Naive thymus-derived CD8-positive, alpha-beta T cell (primary cell): ENCODE results near the gene GNAL. TPM values are rescaled to one million over a fixed set of nuclear protein-coding genes. Genes with fewer than 3 reads are reported as not detected.
"Not testable (repeated sequence)": the region's sequence is repeated elsewhere in the genome, so short reads cannot be mapped to it uniquely, and the experiment has no call there.

Experiments used
- ATAC-seq, 2 donors: fragments of 150-1000 bp; cut with Tn5 transposase in 1 of 2; sonication (Bioruptor Pico), chemical (Tn5 transposase) in 1 of 2; 1 replicate in 1 of 2; 2 replicates in 1 of 2; pipeline ENCODE4 v1.10.0; 2021; ENCODE audit warnings: mild to moderate bottlenecking in 2 of 2, moderate library complexity in 2 of 2
- POLR2A ChIA-PET: fragments of 350-600 bp; sonication (Branson Sonifier 250); formaldehyde crosslinking; loops from one replicate; lab custom pipeline; 2021; ENCODE audit warnings: antibody characterized with exemption; lab: Charles Lee
- DNase-seq, 10 donors: peaks; one replicate each; pipeline versions ENCODE4 v3.0.0 to v3.0.0-alpha.2; 2020 to 2022
- H3K27ac Mint-ChIP-seq, 10 donors: one replicate each; pipeline ENCODE4 v1.8.0; 2020 to 2022; ENCODE audit warnings: mild to moderate bottlenecking in 10 of 10, mixed read lengths in 10 of 10, moderate library complexity in 4 of 10, inconsistent platforms in 1 of 10
- H3K27me3 Mint-ChIP-seq, 5 donors: one replicate each; pipeline ENCODE4 v1.8.0; 2021 to 2022; ENCODE audit warnings: mixed read lengths in 5 of 5
- H3K36me3 Mint-ChIP-seq, 3 donors: one replicate each; pipeline ENCODE4 v1.8.0; 2020 to 2022; ENCODE audit warnings: mixed read lengths in 3 of 3, mild to moderate bottlenecking in 2 of 3, inconsistent platforms in 1 of 3
- H3K4me1 Mint-ChIP-seq, 4 donors: one replicate each; pipeline ENCODE4 v1.8.0; 2021 to 2022; ENCODE audit warnings: mixed read lengths in 4 of 4
- H3K4me3 Mint-ChIP-seq, 10 donors: one replicate each; pipeline ENCODE4 v1.8.0; 2020 to 2022; ENCODE audit warnings: mild to moderate bottlenecking in 10 of 10, mixed read lengths in 10 of 10, moderate library complexity in 6 of 10, inconsistent platforms in 1 of 10
- H3K9me3 Mint-ChIP-seq, 9 donors: one replicate each; pipeline ENCODE4 v1.8.0; 2020 to 2022; ENCODE audit warnings: mixed read lengths in 9 of 9, mild to moderate bottlenecking in 3 of 9, inconsistent platforms in 1 of 9, moderate library complexity in 1 of 9
- polyA plus RNA-seq, 3 donors: library from polyadenylated mRNA; unstranded; fragments of 300-500 nt; fragmentation: Illumina TruSeq; gene quantifications; one replicate each; pipeline ENCODE4 v1.2.3, GENCODE V29; 2021
- total RNA-seq, 8 experiments: library from RNA in 2 of 8; stranded (reverse) in 2 of 8; gene quantifications; one replicate each; pipeline ENCODE4 v1.2.3 and lab custom pipeline; 2021 to 2026

GNAL gene
- total and polyA plus RNA-seq, 5 experiments from 2014 or later: 0.06 to 1.1 (median 0.41) TPM; not detected in 1

DNA sequence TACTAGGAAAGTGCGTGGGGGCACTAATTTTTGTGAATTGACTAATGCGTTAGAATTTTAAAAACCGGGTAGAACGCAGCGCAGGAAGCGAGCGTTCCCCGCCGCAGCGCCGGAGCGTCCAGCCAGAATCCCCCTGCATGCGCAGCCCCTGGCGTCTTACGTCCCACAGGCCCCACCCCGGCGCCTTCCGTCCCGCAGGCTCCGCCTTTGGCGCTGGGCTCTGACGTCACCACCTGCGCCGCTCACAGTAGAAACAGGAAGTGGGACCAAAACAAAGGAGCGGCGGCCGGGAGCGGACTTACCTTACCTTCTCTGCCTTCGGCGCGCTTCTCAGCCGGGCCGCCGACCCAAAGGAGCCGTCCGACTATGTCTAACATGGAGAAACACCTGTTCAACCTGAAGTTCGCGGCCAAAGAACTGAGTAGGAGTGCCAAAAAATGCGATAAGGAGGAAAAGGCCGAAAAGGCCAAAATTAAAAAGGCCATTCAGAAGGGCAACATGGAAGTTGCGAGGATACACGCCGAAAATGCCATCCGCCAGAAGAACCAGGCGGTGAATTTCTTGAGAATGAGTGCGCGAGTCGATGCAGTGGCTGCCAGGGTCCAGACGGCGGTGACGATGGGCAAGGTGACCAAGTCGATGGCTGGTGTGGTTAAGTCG lies 162.2 kb downstream of the GNAL start, which contains the start of gene CHMP1B:
TSS of gene CHMP1B (plus strand) at position 268 of the 660 bp plus-strand sequence. CDS start at position 367, 99 bp downstream.
- no peaks in the 10 kb centered on the region for H3K9me3 Mint-ChIP-seq
- DNase-seq (peak; percentile 92 to 98 (median 96)), ATAC-seq (peak; percentile 81 to 82)
- peaks cover 1 to 14% (median 4%) of the 10 kb centered on the region in 3 donors for H3K36me3 Mint-ChIP-seq
- H3K27me3 Mint-ChIP-seq: no peaks in the 10 kb centered on the region
- peaks cover 16 to 60% (median 41%) of the 10 kb centered on the region in 4 donors for H3K4me1 Mint-ChIP-seq
- H3K4me3 Mint-ChIP-seq: peak within 1 kb of the TSS; percentile 92 to 100 (median 100)
- POLR2A ChIA-PET: interaction anchor here (0.7 to 2.4 kb wide), 9 partner anchors 15 to 1938 kb away, joined by 3 to 15 read pairs (median 3); partner anchors contain the start of genes CEP76, IMPA2, MPPE1 and VAPA
- peak within 1 kb of the TSS; percentile 99 to 100 (median 100) for H3K27ac Mint-ChIP-seq

DNA sequence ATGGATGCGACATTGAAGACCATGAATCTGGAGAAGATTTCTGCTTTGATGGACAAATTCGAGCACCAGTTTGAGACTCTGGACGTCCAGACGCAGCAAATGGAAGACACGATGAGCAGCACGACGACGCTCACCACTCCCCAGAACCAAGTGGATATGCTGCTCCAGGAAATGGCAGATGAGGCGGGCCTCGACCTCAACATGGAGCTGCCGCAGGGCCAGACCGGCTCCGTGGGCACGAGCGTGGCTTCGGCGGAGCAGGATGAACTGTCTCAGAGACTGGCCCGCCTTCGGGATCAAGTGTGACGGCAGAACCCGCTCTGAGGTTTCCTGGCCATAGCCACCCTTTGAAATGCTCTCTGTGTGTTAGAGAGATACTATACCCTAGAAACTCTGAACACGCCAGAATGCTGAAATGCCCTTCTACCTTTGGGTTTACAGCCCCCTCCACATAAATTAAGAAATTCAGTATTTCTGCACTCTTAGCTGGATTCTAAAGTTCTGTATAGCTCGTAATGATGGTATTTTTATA lies 162.8 kb downstream of the GNAL start:
- peaks cover 16 to 60% (median 42%) of the 10 kb centered on the region in 4 donors for H3K4me1 Mint-ChIP-seq

GRCh38 chr18:11854554-11854953 lies 165.5 kb downstream of the GNAL start:
- Mint-ChIP-seq H3K36me3 (peaks cover 1 to 14% (median 4%) of the 10 kb centered on the region in 3 donors), H3K4me3 (peak overlapping the region in 5 of 10 donors; percentile 13 to 66 (median 33)), H3K4me1 (peaks cover 18 to 67% (median 44%) of the 10 kb centered on the region in 4 donors), H3K27ac (peak overlapping the region in 6 of 10 donors; percentile 17 to 79 (median 57))
- POLR2A ChIA-PET, ATAC-seq, H3K27me3 Mint-ChIP-seq, DNase-seq, H3K9me3 Mint-ChIP-seq: not testable (repeated sequence)

More for the DNA sequence above, 162.8 kb downstream of the GNAL start:
- Mint-ChIP-seq H3K27ac (peak overlapping the region; percentile 99 to 100 (median 100)), H3K36me3 (peaks cover 1 to 14% (median 4%) of the 10 kb centered on the region in 3 donors), H3K9me3 (no peaks in the 10 kb centered on the region), H3K27me3 (no peaks in the 10 kb centered on the region), H3K4me3 (peak overlapping the region; percentile 92 to 100 (median 100))
- ATAC-seq (peak; percentile 43), DNase-seq (peak; percentile 38 to 79 (median 60))
- POLR2A ChIA-PET: interaction anchor here (0.7 to 1.0 kb wide), 3 partner anchors 22 to 130 kb away, joined by 3 to 6 read pairs (median 3); partner anchors contain the start of genes IMPA2 and MPPE1

DNA sequence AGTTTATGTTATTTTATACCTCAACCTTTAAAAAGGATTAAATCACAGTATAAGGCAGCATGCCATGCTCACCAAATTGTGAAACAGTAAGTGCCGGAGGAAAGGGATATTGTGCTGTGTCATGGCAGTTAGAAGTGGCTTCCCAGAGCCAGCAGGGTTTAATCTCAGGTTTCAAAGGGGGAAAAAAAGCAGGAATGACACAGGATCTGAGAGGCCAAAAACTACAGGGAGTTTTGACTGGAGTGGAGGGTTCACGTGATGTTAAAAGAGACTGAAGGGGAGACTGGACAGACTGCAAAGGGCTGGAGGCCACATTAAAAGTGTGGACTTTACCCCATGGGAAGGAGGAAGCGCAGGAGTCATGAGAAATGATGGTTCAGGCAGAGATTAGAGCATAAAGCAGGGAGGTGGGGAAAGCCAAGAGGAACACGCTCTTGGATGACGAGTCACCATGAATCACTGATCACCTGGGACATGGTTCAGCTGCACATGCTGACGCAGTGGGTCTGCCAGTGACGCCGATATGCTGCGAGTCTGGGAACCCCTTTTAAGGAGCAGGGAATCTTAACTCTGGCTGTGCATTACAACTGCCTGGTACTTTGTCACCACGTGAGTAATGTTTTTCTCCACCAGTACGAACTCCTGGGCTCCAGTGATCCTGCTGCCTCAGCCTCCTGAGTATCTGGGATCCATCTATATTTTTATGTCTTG lies 168.3 kb downstream of the GNAL start:
- POLR2A ChIA-PET: no interaction called here
- Mint-ChIP-seq H3K4me1 (peaks cover 5 to 44% (median 22%) of the 10 kb centered on the region in 4 donors), H3K27me3 (no peaks in the 10 kb centered on the region), H3K9me3 (no peaks in the 10 kb centered on the region), H3K36me3 (peaks cover 0 to 14% (median 0%) of the 10 kb centered on the region in 3 donors), H3K27ac (peak overlapping the region in 4 of 10 donors; percentile 2 to 67 (median 26)), H3K4me3 (no peak overlapping the region)
- DNase-seq (no peak), ATAC-seq (no peak)

DNA sequence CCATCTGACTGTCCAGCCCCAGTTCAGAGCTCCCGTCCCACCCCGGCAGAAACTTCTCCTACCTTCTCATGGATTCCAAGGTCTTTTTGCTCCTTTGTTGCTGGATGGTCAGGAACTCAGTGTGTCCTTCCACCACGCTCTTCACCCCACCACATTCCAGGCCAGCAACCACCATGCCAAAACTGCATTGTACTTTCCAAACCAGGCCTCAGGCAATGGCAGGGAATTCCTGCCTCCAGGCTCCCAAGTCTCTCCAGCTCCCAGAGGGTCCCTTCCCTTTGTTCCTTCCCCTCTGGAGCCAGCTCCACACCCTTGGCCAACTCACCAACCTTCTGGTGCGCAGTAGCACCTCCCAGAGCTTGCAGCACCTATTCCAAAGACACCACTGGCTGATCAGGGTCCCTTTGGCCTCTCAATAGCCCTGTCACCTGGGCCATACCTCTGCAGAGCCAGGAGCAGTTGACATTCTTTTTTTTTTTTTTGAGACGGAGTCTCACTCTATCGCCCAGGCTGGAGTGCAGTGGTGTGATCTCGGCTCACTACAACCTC lies 170.3 kb downstream of the GNAL start:
- no peak for ATAC-seq
- Mint-ChIP-seq H3K9me3 (no peaks in the 10 kb centered on the region), H3K4me3 (no peak overlapping the region), H3K27ac (peak overlapping the region in 4 of 10 donors; percentile 37 to 84 (median 58)), H3K36me3 (peaks cover 0 to 12% (median 0%) of the 10 kb centered on the region in 3 donors), H3K4me1 (peaks cover 0 to 23% (median 9%) of the 10 kb centered on the region in 4 donors), H3K27me3 (no peaks in the 10 kb centered on the region)
- no peak for DNase-seq
- POLR2A ChIA-PET: interaction anchor here (1.0 kb wide), 1 partner anchor 9 kb away, joined by 4 read pairs; no protein-coding TSS in a partner anchor

DNA sequence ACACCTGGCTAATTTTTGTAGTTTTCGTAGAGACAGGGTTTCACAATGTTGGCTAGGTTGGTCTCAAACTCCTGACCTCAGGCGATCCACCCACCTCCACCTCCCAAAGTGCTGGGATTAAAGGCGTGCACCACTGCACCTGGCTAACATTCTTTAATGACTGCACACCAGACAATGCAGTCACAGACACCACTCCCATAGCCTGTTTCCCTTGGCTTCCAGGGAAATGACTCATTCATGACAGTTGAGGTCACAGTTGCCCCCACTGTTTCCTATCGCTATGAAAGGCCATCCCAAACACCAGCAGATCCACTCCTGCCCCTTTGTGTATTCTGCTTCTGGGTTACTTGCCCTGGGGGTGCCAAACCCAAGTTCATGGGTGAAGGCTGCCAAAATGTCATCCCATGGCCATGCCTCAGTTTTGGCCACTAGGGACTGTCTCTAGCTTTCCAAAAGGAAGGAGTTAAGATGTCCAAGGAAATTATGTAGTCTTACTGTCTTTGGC lies 170.9 kb downstream of the GNAL start:
- peaks cover 0 to 9% (median 0%) of the 10 kb centered on the region in 3 donors for H3K36me3 Mint-ChIP-seq
- H3K4me1 Mint-ChIP-seq: peaks cover 0 to 18% (median 8%) of the 10 kb centered on the region in 4 donors
- H3K9me3 Mint-ChIP-seq: no peaks in the 10 kb centered on the region
- peaks cover 0 to 6% (median 2%) of the 10 kb centered on the region in 5 donors for H3K27me3 Mint-ChIP-seq
- ATAC-seq: no peak
- DNase-seq: no peak
- POLR2A ChIA-PET: no interaction called here
- peak overlapping the region in 1 of 10 donors; percentile 40 for H3K27ac Mint-ChIP-seq
- H3K4me3 Mint-ChIP-seq: no peak overlapping the region

DNA sequence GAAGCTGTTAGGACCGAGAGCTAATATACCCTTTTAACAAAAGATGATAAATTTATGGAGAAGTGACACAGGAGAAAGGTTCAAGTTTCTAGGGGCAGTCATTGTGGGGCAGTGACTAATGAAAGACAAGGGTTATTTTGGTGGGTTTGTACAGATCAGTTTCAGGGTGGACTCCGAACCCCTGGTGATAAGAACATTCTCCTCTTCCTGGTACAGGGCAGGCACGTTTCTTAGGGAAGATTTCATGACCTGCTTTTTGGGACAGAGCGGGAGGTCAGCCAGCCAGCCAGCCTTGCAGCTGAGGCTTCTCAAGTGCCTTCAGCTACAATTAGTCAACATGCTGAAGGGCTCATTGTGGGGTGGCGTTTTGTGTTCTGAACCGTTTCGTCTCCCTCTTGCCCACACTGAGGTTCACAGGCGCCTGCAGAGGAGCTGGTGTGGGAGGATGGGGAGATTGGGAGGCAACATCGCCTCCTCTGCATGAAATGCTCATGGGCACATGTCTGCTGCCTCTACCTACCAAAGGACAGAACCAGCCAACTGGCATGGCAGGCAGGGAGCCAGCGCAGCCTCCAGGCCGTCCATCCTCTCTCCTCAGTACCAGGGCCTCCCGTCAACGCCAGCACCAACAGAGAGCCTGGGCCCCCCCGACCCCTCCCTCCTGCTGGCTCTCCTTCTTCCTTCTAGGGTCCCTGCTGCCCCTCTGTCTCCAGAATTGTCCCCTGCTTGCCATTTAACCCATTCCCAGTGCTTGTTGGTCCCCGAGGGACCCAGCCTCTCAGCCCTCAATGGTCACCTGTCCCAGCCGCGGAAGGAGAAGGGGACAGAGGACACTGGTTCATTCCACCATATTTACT lies 171.8 kb downstream of the GNAL start:
- H3K27ac Mint-ChIP-seq: no peak overlapping the region
- H3K4me3 Mint-ChIP-seq: no peak overlapping the region
- no peak for DNase-seq
- no peaks in the 10 kb centered on the region for H3K9me3 Mint-ChIP-seq
- peaks cover 2 to 14% (median 4%) of the 10 kb centered on the region in 5 donors for H3K27me3 Mint-ChIP-seq
- H3K36me3 Mint-ChIP-seq: peaks cover 0 to under 1% (median 0%) of the 10 kb centered on the region in 3 donors
- POLR2A ChIA-PET: no interaction called here
- ATAC-seq: no peak
- peaks cover 0 to 14% (median 5%) of the 10 kb centered on the region in 4 donors for H3K4me1 Mint-ChIP-seq

GRCh38 chr18:11861583-11862288 lies 172.7 kb downstream of the GNAL start:
- Mint-ChIP-seq H3K27me3 (peaks cover 2 to 23% (median 4%) of the 10 kb centered on the region in 5 donors), H3K27ac (peak overlapping the region in 2 of 10 donors; percentile 34 to 57), H3K9me3 (no peaks in the 10 kb centered on the region), H3K36me3 (no peaks in the 10 kb centered on the region), H3K4me3 (no peak overlapping the region), H3K4me1 (peaks cover 0 to 11% (median 5%) of the 10 kb centered on the region in 4 donors)
- POLR2A ChIA-PET: no interaction called here
- DNase-seq (no peak), ATAC-seq (no peak)

GRCh38 chr18:11862468-11863137 lies 173.5 kb downstream of the GNAL start:
- no peak overlapping the region for H3K4me3 Mint-ChIP-seq
- H3K27me3 Mint-ChIP-seq: peaks cover 2 to 26% (median 4%) of the 10 kb centered on the region in 5 donors
- peaks cover 0 to 6% (median 3%) of the 10 kb centered on the region in 4 donors for H3K4me1 Mint-ChIP-seq
- no peaks in the 10 kb centered on the region for H3K9me3 Mint-ChIP-seq
- no peak overlapping the region for H3K27ac Mint-ChIP-seq
- ATAC-seq (no peak), DNase-seq (no peak)
- H3K36me3 Mint-ChIP-seq: no peaks in the 10 kb centered on the region
- POLR2A ChIA-PET: no interaction called here

- no peak overlapping the region for H3K4me3 Mint-ChIP-seq
- ATAC-seq: no peak
- peaks cover 2 to 29% (median 4%) of the 10 kb centered on the region in 5 donors for H3K27me3 Mint-ChIP-seq
- H3K9me3 Mint-ChIP-seq: no peaks in the 10 kb centered on the region
- H3K36me3 Mint-ChIP-seq: no peaks in the 10 kb centered on the region
- H3K27ac Mint-ChIP-seq: no peak overlapping the region
- DNase-seq: no peak
- POLR2A ChIA-PET: no interaction called here
- H3K4me1 Mint-ChIP-seq: peaks cover 0 to 4% (median 2%) of the 10 kb centered on the region in 4 donors
Observed at GRCh38 chr18:11864471-11864870, 175.4 kb downstream of the GNAL start.
